CD8-positive, alpha-beta memory T cell (primary cell): ENCODE data around the gene MAGI2. TPM values are rescaled to one million over a fixed set of nuclear protein-coding genes. Genes with fewer than 3 reads are reported as not detected.

ENCODE experiments used
- CTCF ChIA-PET: fragments of 350-600 bp; sonication (Branson Sonifier 250); formaldehyde crosslinking; loops from one replicate; lab custom pipeline; 2021; ENCODE audit warnings: antibody characterized with exemption; lab: Charles Lee
- POLR2A ChIA-PET: fragments of 350-600 bp; sonication (Branson Sonifier 250); formaldehyde crosslinking; loops from one replicate; lab custom pipeline; 2021; ENCODE audit warnings: antibody characterized with exemption; lab: Charles Lee
- DNase-seq, 5 donors: peaks; one replicate each; pipeline versions ENCODE4 v3.0.0 to v3.0.0-alpha.2; 2020 to 2022; ENCODE audit warnings: mixed read lengths in 1 of 5
- H3K27ac ChIP-seq: one replicate; pipeline ENCODE4 v1.7.0; 2013; ENCODE audit warnings: low read depth, mild to moderate bottlenecking, low read length, moderate library complexity
- H3K27me3 ChIP-seq: 2 replicates; pipeline ENCODE4 v1.7.0; 2013; ENCODE audit warnings: low read length, mild to moderate bottlenecking; ENCODE audit not compliant: insufficient read depth, poor library complexity, severe bottlenecking
- H3K36me3 ChIP-seq: 2 replicates; pipeline ENCODE4 v1.7.0; 2013; ENCODE audit warnings: mild to moderate bottlenecking, low read length, moderate library complexity; ENCODE audit not compliant: insufficient read depth
- H3K4me1 ChIP-seq: 2 replicates; pipeline ENCODE4 v1.7.0; 2013; ENCODE audit warnings: mild to moderate bottlenecking, low read length, moderate library complexity; ENCODE audit not compliant: insufficient read depth
- H3K4me3 ChIP-seq: 2 replicates; pipeline ENCODE4 v1.7.0; 2013; ENCODE audit warnings: mild to moderate bottlenecking, low read length
- H3K9me3 ChIP-seq: 2 replicates; pipeline ENCODE4 v1.7.0; 2013; ENCODE audit warnings: mild to moderate bottlenecking, low read length
- H3K27ac Mint-ChIP-seq, 8 donors: one replicate each; pipeline ENCODE4 v1.8.0; 2020 to 2021; ENCODE audit warnings: mixed read lengths in 8 of 8, mild to moderate bottlenecking in 6 of 8, inconsistent platforms in 3 of 8, moderate library complexity in 3 of 8
- H3K27me3 Mint-ChIP-seq, 2 donors: one replicate each; pipeline ENCODE4 v1.8.0; 2020 to 2021; ENCODE audit warnings: mixed read lengths in 2 of 2, mild to moderate bottlenecking in 1 of 2, moderate library complexity in 1 of 2
- H3K36me3 Mint-ChIP-seq, 3 donors: one replicate each; pipeline ENCODE4 v1.8.0; 2020 to 2021; ENCODE audit warnings: mixed read lengths in 3 of 3, inconsistent platforms in 1 of 3, mild to moderate bottlenecking in 1 of 3
- H3K4me1 Mint-ChIP-seq, 3 donors: one replicate each; pipeline ENCODE4 v1.8.0; 2020 to 2021; ENCODE audit warnings: mixed read lengths in 3 of 3, inconsistent platforms in 1 of 3, mild to moderate bottlenecking in 1 of 3
- H3K4me3 Mint-ChIP-seq, 7 donors: one replicate each; pipeline ENCODE4 v1.8.0; 2020 to 2021; ENCODE audit warnings: mixed read lengths in 7 of 7, mild to moderate bottlenecking in 6 of 7, moderate library complexity in 4 of 7, inconsistent platforms in 2 of 7
- H3K9me3 Mint-ChIP-seq, 5 donors: one replicate each; pipeline ENCODE4 v1.8.0; 2020 to 2022; ENCODE audit warnings: mixed read lengths in 5 of 5, mild to moderate bottlenecking in 3 of 5, moderate library complexity in 2 of 5, inconsistent platforms in 1 of 5
- polyA plus RNA-seq: library from polyadenylated mRNA; unstranded; fragments of 300-500 nt; fragmentation: Illumina TruSeq; gene quantifications from one replicate; pipeline ENCODE4 v1.2.3, GENCODE V29; 2021
- total RNA-seq, 2 experiments: library from RNA; stranded (reverse); gene quantifications; one replicate each; pipeline ENCODE4 v1.2.3, GENCODE V29; 2021

The MAGI2 gene
- total and polyA plus RNA-seq, 3 experiments from 2014 or later, result 0.26 to 0.33 TPM; not detected in 1

- Histone ChIP-seq H3K36me3 (no peaks in the 10 kb centered on the region), H3K27me3 (no peaks in the 10 kb centered on the region), H3K4me1 (no peaks in the 10 kb centered on the region), H3K9me3 (no peaks in the 10 kb centered on the region), H3K27ac (no peak overlapping the region), H3K4me3 (no peak overlapping the region)
- Mint-ChIP-seq H3K27ac (no peak overlapping the region), H3K4me1 (no peaks in the 10 kb centered on the region), H3K9me3 (peaks cover 0 to 14% (median 5%) of the 10 kb centered on the region in 5 donors), H3K36me3 (no peaks in the 10 kb centered on the region), H3K4me3 (no peak overlapping the region), H3K27me3 (no peaks in the 10 kb centered on the region)
- ChIA-PET POLR2A (no interaction called here), CTCF (no interaction called here)
- DNase-seq, result no peak
These were observed 682.8 kb downstream of the MAGI2 start for GRCh38 chr7:78770422-78771410.

- Histone ChIP-seq H3K36me3 (no peaks in the 10 kb centered on the region), H3K9me3 (no peaks in the 10 kb centered on the region), H3K4me1 (no peaks in the 10 kb centered on the region), H3K27ac (no peak overlapping the region), H3K4me3 (no peak overlapping the region), H3K27me3 (no peaks in the 10 kb centered on the region)
- Mint-ChIP-seq H3K4me3 (no peak overlapping the region), H3K27ac (no peak overlapping the region), H3K36me3 (no peaks in the 10 kb centered on the region), H3K27me3 (no peaks in the 10 kb centered on the region), H3K9me3 (peaks cover 3 to 13% (median 6%) of the 10 kb centered on the region in 5 donors), H3K4me1 (no peaks in the 10 kb centered on the region)
- CTCF ChIA-PET, result no interaction called here
- DNase-seq, result no peak
- POLR2A ChIA-PET, result no interaction called here
These were observed 683.9 kb downstream of the MAGI2 start for GRCh38 chr7:78769481-78770101.

- POLR2A ChIA-PET, result no interaction called here
- Histone ChIP-seq H3K36me3 (no peaks in the 10 kb centered on the region), H3K9me3 (no peaks in the 10 kb centered on the region), H3K4me3 (no peak overlapping the region), H3K27ac (no peak overlapping the region), H3K4me1 (no peaks in the 10 kb centered on the region), H3K27me3 (no peaks in the 10 kb centered on the region)
- Mint-ChIP-seq H3K4me1 (no peaks in the 10 kb centered on the region), H3K9me3 (peaks cover 3 to 15% (median 6%) of the 10 kb centered on the region in 5 donors), H3K36me3 (no peaks in the 10 kb centered on the region), H3K27ac (no peak overlapping the region), H3K4me3 (no peak overlapping the region), H3K27me3 (no peaks in the 10 kb centered on the region)
- CTCF ChIA-PET, result no interaction called here
- no peak for DNase-seq
These were observed 684.6 kb downstream of the MAGI2 start for GRCh38 chr7:78768859-78769258.

- Mint-ChIP-seq H3K36me3 (no peaks in the 10 kb centered on the region), H3K4me1 (no peaks in the 10 kb centered on the region), H3K27ac (no peak overlapping the region), H3K9me3 (peaks cover 3 to 8% (median 5%) of the 10 kb centered on the region in 5 donors), H3K4me3 (no peak overlapping the region), H3K27me3 (no peaks in the 10 kb centered on the region)
- POLR2A ChIA-PET, result no interaction called here
- DNase-seq, result no peak
- CTCF ChIA-PET, result no interaction called here
- no peak overlapping the region for H3K27ac ChIP-seq
- no peaks in the 10 kb centered on the region for H3K4me1 ChIP-seq
- no peak overlapping the region for H3K4me3 ChIP-seq
- no peaks in the 10 kb centered on the region for H3K36me3 ChIP-seq
- H3K9me3 ChIP-seq, result no peaks in the 10 kb centered on the region
- no peaks in the 10 kb centered on the region for H3K27me3 ChIP-seq
These were observed 687.3 kb downstream of the MAGI2 start for GRCh38 chr7:78765943-78766729.

- DNase-seq, result no peak
- ChIA-PET CTCF (no interaction called here), POLR2A (no interaction called here)
- no peaks in the 10 kb centered on the region for H3K4me1 ChIP-seq
- Mint-ChIP-seq H3K27me3 (no peaks in the 10 kb centered on the region), H3K27ac (no peak overlapping the region), H3K9me3 (peaks cover 0 to 8% (median 5%) of the 10 kb centered on the region in 5 donors), H3K4me3 (no peak overlapping the region), H3K36me3 (no peaks in the 10 kb centered on the region), H3K4me1 (no peaks in the 10 kb centered on the region)
- no peak overlapping the region for H3K27ac ChIP-seq
- no peaks in the 10 kb centered on the region for H3K27me3 ChIP-seq
- no peak overlapping the region for H3K4me3 ChIP-seq
- H3K36me3 ChIP-seq, result no peaks in the 10 kb centered on the region
- no peaks in the 10 kb centered on the region for H3K9me3 ChIP-seq
These were observed 688.9 kb downstream of the MAGI2 start for GRCh38 chr7:78764571-78764970.

- no peaks in the 10 kb centered on the region for H3K9me3 ChIP-seq
- CTCF ChIA-PET, result no interaction called here
- no peaks in the 10 kb centered on the region for H3K4me1 ChIP-seq
- Mint-ChIP-seq H3K36me3 (no peaks in the 10 kb centered on the region), H3K9me3 (peaks cover 0 to 10% (median 6%) of the 10 kb centered on the region in 5 donors), H3K27me3 (no peaks in the 10 kb centered on the region), H3K4me3 (no peak overlapping the region), H3K4me1 (no peaks in the 10 kb centered on the region), H3K27ac (no peak overlapping the region)
- no peak overlapping the region for H3K4me3 ChIP-seq
- no peaks in the 10 kb centered on the region for H3K36me3 ChIP-seq
- POLR2A ChIA-PET, result no interaction called here
- no peak for DNase-seq
- no peaks in the 10 kb centered on the region for H3K27me3 ChIP-seq
- H3K27ac ChIP-seq, result no peak overlapping the region
These were observed 690.8 kb downstream of the MAGI2 start for GRCh38 chr7:78762625-78763024.

- POLR2A ChIA-PET, result no interaction called here
- peaks cover 0 to 13% (median 6%) of the 10 kb centered on the region in 5 donors for H3K9me3 Mint-ChIP-seq
- Histone ChIP-seq H3K27me3 (no peaks in the 10 kb centered on the region), H3K4me1 (no peaks in the 10 kb centered on the region), H3K4me3 (no peak overlapping the region), H3K27ac (no peak overlapping the region), H3K36me3 (no peaks in the 10 kb centered on the region), H3K9me3 (no peaks in the 10 kb centered on the region)
- H3K4me3 Mint-ChIP-seq, result no peak overlapping the region
- no peak overlapping the region for H3K27ac Mint-ChIP-seq
- no peaks in the 10 kb centered on the region for H3K27me3 Mint-ChIP-seq
- CTCF ChIA-PET, result no interaction called here
- no peak for DNase-seq
- no peaks in the 10 kb centered on the region for H3K36me3 Mint-ChIP-seq
- H3K4me1 Mint-ChIP-seq, result no peaks in the 10 kb centered on the region
These were observed 692.7 kb downstream of the MAGI2 start for GRCh38 chr7:78760620-78761355.
